Cardiac septum (tissue), 1 donor: ENCODE measurements around the gene SSBP3. TPM values are rescaled to one million over a fixed set of nuclear protein-coding genes. Genes with fewer than 3 reads are reported as not detected.

Experiments
- DNase-seq: peaks from one replicate; pipeline ENCODE4 v3.0.0-alpha.2; 2020; ENCODE audit warnings: low spot score
- intact Hi-C: fragments of 100-400 bp; cut with DNase I; formaldehyde crosslinking; loops from one replicate; pipeline ENCODE4 v1.14.0; 2022
- total RNA-seq: library from RNA; stranded (reverse); fragmentation: NEBNext Ultra II Directional; extraction: Animal tissue kit (Norgen Biotek cat#: 25700); gene quantifications from one replicate; pipeline ENCODE4 v1.2.1, GENCODE V29; 2021
- donor health status: DM: no; HTN: no; CAD: no.

The SSBP3 gene
- total RNA-seq, 1 donor from 2014 or later: 45.4 TPM

DNA sequence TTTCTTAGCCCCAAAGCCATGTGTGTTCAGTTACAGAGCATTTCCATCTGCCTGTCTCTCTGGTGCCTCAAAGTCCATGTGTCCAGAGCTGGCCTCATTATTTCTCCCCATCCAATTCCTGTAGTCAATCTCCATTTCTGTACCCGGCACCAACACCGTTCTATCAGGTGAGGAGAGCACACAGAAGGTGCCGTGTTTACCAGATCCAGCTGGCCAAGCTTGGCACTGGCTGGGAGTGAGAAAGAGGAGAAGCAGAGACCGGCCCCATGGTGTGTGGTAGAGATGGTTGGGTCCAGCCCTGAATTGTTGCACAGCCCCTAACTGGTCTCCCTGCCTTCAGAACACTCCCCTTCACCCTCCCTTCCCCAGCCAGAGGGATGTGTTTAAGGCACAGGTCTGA lies 7.5 kb upstream of the SSBP3 start:
- no peak for DNase-seq
- intact Hi-C loops: no loop called here

DNA sequence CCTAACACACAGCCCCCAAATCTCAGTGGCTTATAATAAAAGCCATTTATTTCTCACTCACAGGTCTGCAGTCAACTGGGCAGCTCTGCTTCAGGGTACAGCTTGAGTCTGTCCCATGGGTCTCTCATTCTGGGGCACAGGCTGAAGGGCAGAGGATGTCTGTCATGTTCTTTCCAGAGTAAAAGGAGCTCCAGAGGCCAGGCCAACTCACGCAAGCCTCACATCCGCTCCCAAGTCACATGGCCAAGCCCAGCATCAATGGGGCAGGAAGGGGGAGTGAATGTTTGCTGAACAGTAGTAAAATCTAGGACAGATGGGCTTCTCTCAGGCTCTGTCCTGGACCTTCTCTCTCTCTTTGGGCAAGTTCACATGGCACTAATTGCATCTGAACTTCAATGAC lies 7.1 kb upstream of the SSBP3 start:
- no peak for DNase-seq
- intact Hi-C loops: no loop called here

DNA sequence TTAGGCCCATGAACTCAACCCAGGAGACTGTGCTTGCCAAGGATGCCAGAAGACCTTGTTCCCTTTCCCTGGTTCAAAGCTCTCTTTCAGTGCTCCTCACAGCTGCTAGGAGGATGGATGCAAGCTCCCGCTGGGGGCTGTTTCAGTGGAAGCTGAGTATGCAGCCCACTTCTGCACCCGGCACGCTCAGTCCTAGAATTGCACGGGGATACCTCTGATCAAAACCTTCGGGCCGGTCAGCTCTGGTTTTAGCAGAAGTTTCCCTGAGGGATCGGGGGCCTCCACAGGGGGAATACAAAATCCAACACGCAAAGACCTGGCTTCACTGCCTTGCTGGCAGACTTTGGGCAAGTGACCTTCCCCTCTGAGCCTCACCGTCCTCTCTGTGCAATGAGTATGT lies 4.2 kb upstream of the SSBP3 start:
- intact Hi-C loops: no loop called here
- DNase-seq: no peak

DNA sequence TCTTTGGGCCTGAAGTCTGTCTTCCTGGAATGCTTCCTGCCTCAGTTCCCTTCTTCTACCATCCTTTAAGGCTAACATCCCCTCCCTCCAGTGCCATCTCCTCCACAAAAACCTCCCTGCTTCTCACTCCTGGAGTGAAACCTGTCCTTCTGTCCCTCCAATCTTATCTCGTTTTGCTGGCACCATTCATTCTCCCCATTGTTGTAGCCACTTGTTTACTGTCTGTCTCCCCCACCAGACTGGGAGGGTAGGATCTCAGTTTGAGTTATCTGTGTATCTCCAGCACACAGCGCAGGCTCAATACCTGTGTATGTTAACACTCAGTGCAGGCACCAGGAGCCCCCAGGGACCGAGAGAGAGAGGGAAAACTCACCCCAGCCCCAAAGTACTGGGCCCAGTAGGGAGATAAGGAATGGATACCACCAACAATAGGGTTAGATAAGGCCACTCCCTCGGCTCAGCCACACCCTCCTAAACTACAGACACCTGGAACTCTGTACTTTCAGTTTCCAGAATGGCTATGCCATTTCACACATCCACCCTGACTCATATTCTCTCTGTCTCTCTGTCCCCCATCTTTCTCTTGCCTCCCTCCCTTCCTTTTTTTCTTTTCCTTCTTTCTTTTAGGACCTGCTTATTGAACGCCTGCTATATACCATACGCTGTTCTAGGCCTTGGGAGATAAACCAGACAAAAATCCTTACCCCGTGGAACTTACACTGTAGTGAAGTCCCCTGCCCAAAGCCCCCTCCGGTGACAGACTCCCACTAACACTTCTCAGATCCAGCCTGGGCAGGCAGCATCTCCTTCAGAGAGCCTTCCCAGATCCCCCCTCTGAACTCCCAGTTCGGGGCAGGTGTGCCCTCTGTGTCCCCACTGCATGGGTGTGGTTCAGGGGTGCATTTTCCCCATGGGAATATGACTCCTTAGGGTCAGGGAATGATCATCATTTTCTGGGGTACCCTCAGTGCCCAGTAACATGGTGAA lies 3.3 kb upstream of the SSBP3 start:
- intact Hi-C loops: loop anchor here (5.0 to 10.0 kb wide), 3 partner anchors 95 to 525 kb away; partner anchors contain the start of gene YIPF1
- DNase-seq: no peak

- intact Hi-C loops: loop anchor here (5.0 to 10.0 kb wide), 3 partner anchors 94 to 524 kb away; partner anchors contain the start of gene YIPF1
- DNase-seq: no peak
Measured at GRCh38 chr1:54408147-54409066, 2.2 kb upstream of the SSBP3 start.

DNA sequence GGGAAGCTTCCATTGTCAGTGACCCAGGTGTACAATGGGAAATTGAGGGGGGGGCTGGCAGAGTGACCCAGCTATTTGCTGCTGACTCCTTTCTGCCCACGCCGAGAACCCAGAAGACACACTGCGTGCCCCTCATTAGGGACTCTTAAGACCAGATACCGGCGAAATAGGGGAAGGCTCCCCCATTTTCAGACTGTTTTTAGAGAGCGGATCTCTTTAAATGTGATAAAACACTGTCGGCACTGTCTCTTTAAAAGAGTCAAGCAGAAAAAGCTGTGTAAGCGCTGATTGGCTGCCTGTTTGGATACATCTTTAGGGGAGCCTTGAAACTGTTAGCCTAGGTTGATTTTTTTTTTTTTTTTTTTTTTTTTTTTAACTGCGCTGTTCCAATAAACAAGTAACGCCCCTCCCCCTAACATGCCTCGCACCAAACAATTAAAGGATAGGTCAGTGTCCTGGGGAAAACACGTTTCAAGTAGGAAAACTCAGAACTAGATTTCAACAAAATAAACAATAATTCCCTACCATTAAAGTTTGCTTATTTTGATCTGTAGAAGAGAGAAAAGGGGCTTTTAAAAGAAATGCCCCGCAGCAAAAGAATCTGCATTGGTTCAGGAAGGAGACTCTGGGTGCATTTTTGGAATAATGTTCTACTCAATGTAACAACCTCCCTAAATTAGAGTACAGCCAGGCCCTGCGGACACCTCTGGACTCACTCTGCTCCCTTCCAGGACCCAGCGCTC lies 1.4 kb upstream of the SSBP3 start:
- intact Hi-C loops: loop anchor here (1.0 to 10.0 kb wide), 6 partner anchors 49 to 523 kb away; partner anchors contain the start of gene YIPF1
- DNase-seq: peak; percentile 81

- DNase-seq: no peak
- intact Hi-C loops: loop anchor here (1.0 to 10.0 kb wide), 6 partner anchors 48 to 522 kb away; partner anchors contain the start of gene YIPF1
Measured at GRCh38 chr1:54407154-54407403, 885 bp upstream of the SSBP3 start.

GRCh38 chr1:54405898-54406293 lies 298 bp downstream of the SSBP3 start:
- no peak for DNase-seq
- intact Hi-C loops: loop anchor here (2.0 to 10.0 kb wide), 6 partner anchors 47 to 521 kb away; partner anchors contain the start of gene YIPF1

GRCh38 chr1:54404939-54405897 lies 976 bp downstream of the SSBP3 start:
- no peak for DNase-seq
- intact Hi-C loops: loop anchor here (2.0 to 10.0 kb wide), 4 partner anchors 90 to 520 kb away; partner anchors contain the start of gene YIPF1

DNA sequence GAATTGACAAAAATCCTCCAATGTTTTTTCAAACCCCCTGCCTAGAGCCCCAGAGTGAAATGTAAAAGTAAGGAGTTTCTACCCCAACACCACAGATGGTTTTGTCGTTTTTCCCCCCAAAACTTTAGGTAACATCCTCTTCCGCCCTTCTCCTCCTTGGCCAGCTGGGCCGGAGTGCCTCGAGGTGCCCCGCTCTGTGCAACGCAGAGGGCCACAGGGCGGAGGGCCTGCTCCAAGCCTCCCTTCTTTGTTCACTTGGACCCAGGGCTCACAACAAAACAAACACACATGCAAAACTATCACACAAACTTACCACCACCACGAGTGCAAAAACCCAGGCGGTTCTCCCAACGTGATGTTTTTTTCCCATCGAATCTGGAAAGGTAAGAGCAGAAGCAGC lies 1.9 kb downstream of the SSBP3 start:
- DNase-seq: no peak
- intact Hi-C loops: loop anchor here (2.0 to 10.0 kb wide), 3 partner anchors 89 to 519 kb away; partner anchors contain the start of gene YIPF1

GRCh38 chr1:54403808-54404261 lies 2.4 kb downstream of the SSBP3 start:
- intact Hi-C loops: loop anchor here (2.0 to 10.0 kb wide), 3 partner anchors 89 to 519 kb away; partner anchors contain the start of gene YIPF1
- DNase-seq: no peak

GRCh38 chr1:54403405-54403804 lies 2.8 kb downstream of the SSBP3 start:
- DNase-seq: no peak
- intact Hi-C loops: loop anchor here (10.0 kb wide), 2 partner anchors 89 to 519 kb away; partner anchors contain the start of gene YIPF1

- intact Hi-C loops: loop anchor here (10.0 kb wide), 2 partner anchors 88 to 518 kb away; partner anchors contain the start of gene YIPF1
- DNase-seq: no peak
Measured at GRCh38 chr1:54402896-54403295, 3.3 kb downstream of the SSBP3 start.

DNA sequence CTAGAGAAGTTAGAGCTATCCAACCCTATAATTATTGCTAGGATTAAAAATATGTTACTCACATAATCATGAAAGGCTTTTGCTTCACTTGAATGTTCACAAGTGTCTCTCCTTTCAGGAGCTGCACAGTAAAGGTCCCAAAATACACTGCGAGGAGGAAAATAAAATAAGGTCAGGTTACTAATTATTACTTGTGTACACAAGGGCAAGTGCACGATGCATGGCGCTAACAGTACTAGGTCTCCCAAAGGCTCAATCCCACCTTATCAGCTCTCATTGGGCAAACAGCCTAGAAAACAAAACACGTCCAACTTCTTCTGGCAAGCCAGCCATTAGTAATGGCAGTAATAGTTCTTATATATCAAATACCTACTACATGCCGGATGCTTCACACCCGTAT lies 4.4 kb downstream of the SSBP3 start:
- intact Hi-C loops: loop anchor here (10.0 kb wide), 2 partner anchors 87 to 517 kb away; partner anchors contain the start of gene YIPF1
- no peak for DNase-seq

DNA sequence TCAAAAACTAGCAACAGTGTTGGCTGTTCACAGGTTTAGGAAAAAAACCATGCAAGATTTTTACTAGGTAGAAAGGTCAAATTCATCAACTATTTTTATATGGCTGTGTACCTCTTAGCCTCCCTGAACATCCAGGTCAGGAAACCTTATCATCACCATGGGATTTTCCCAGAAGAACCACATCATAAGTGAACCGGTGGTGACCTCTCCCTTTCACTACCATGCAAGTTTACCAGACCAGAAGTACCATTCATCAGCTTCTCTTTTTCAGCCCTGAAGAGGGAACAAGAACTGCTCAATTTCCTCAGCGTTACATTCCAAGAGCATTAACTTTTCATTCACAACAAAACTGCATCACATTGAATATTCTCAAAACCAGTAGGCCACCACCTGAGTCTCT lies 5.9 kb downstream of the SSBP3 start:
- intact Hi-C loops: loop anchor here (10.0 kb wide), 2 partner anchors 86 to 516 kb away; partner anchors contain the start of gene YIPF1
- no peak for DNase-seq

DNA sequence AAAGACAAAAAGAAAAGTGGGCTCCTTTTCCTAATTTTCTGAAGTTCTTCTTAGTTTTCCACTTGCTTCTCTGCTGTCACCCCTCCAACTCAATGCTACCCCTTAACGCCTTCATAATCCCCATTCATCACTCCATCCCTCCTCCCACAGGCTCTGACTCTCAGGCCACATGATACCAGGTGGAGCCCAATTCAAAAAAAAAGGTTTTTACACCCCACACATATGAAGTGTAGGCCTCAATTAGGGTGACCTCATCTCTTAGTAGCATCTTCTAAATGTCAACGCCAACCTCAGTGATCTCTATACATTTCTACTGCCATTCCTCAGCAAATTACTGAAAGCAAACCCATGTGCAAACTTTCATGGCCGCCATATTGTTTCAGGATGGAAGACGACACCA lies 6.4 kb downstream of the SSBP3 start:
- intact Hi-C loops: loop anchor here (10.0 kb wide), 2 partner anchors 85 to 515 kb away; partner anchors contain the start of gene YIPF1
- DNase-seq: no peak

DNA sequence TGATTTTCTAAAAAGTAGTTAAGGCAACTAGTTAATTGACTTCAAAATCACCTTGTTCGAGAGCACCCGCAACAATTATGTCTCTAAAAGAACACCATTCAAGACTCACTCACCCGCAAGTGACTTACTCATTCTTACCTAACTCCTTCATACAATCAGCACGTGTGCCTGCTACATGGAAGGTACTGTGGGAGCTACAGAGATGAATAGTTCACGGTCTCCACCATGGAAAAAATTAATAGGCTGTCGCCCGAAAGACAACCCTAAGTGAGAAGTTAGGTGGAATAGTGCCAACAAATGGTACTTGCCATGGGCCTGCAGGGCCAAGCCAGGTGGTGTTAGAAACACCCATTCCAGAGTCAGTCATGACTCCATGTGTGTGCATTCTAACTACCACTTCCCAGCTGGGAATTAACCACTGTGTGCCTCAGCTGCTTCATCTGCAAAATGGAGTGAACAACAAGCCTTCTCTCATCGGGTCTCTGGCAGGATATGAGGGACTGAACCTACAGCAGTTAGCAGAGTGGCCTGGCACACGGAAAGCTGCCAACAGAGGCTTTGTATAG lies 7.1 kb downstream of the SSBP3 start:
- DNase-seq: no peak
- intact Hi-C loops: no loop called here
